NOMO-1 treated with dmso at 0.1 percent for 144 hours (cell line): Measurements from ENCODE around the gene RAB6A.
"Not testable (repeated sequence)": the region's sequence is repeated elsewhere in the genome, so short reads cannot be mapped to it uniquely, and the experiment has no call there.

Experiments used
- DNase-seq: peaks from one replicate; lab custom pipeline; 2025; ENCODE audit not compliant: unreplicated experiment; lab: John Stamatoyannopoulos, UW

Gene RAB6A

GRCh38 chr11:73766763-73767162 lies 5.9 kb upstream of the RAB6A start:
- no peak for DNase-seq

DNA sequence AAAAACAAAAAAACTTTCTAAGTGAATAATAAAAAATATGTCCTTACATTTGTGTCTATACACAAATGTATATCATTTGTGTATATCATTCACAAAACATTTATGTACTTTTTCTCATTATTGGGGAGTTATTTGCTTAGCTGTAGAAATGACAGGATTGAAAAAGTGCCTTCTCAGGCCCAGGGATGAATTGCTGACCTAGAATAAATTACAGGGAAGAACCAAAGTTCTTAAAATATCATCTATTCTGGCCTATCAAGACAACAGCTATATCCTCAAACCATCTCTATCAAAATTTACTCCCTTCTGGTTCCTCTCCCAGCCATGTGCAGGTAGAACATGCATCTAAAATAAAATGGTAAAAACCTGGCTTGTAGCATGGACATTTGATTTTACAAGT lies 1.9 kb upstream of the RAB6A start:
- no peak for DNase-seq

DNA sequence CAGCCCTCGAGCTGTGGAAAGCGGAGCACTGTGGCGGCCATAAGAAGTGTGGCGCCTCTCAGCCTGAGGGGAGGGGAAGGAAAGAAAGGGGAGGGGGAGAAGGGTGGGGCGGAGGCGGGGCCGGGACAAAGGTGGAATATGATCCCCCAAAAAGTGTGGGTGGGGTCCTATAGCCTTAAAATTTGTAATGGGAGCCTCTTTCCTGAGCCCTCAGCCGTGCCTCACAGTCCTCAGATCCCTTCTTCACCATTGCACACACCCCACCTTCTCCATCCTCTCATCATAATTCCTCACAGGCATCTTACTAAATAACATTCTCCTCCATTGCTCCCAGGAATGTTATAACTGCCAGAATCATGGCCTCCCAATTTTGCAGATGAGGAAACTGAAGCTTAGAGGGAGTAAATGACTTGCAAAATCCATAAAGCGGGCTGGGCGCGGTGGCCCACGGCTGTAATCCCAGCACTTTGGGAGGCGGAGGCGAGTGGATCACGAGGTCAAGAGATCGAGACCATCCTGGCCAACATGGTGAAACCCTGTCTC lies 600 bp upstream of the RAB6A start:
- DNase-seq: no peak

GRCh38 chr11:73760135-73760678 lies 667 bp downstream of the RAB6A start:
- no peak for DNase-seq

DNA sequence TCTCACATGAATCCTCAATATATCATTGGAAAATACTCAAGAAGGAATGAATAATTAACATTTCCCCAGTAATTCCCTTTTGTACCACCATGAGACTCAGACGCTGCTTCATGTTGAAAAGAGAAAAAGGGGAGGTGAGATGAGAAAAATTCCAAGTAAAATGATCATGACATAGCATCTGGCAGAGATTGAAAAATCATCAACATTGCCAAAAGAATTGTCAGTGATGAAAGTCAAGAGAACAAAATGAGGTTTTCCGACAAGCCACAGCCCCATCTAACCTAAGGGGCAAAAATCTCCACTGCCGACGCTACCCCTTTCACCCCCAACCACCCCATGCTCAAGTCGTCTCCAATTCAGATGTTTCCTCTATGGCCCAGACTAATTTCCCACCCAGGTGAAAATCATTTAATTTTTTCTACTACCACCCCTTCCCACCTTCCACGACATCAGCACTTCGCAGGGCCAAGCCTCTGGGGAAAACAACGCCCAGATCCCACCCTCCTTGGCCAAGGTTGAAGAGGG lies 1.2 kb downstream of the RAB6A start:
- DNase-seq: no peak

GRCh38 chr11:73758451-73758850 lies 2.4 kb downstream of the RAB6A start:
- no peak for DNase-seq

- DNase-seq: no peak
These were observed 3.3 kb downstream of the RAB6A start for GRCh38 chr11:73757598-73757997.

- no peak for DNase-seq
These were observed 5.2 kb downstream of the RAB6A start for GRCh38 chr11:73755670-73756069.

- no peak for DNase-seq
These were observed 6.9 kb downstream of the RAB6A start for GRCh38 chr11:73753938-73754337.

DNA sequence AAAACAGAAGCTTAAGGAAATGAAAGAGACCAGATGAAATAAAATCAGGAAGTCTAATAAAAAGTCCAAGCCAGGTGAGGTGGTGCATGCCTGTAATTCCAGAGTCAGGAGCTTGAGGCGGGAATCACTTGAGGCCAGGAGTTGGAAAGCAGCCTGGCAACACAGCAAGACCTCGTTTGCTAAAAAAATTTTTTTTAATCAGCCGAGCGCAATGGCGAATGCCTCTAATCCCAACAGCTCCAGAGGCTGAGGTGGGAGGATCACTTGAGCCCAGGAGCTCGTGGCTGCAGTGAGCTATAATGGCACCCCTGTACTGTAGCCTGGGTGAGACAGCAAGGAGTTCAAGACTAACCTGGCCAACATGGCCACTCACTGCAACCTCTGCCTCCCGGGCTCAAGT lies 8.0 kb downstream of the RAB6A start:
- DNase-seq: no peak

GRCh38 chr11:73752216-73752867 lies 8.5 kb downstream of the RAB6A start:
- DNase-seq: no peak

GRCh38 chr11:73750862-73751261 lies 10.0 kb downstream of the RAB6A start:
- not testable (repeated sequence) for DNase-seq

DNA sequence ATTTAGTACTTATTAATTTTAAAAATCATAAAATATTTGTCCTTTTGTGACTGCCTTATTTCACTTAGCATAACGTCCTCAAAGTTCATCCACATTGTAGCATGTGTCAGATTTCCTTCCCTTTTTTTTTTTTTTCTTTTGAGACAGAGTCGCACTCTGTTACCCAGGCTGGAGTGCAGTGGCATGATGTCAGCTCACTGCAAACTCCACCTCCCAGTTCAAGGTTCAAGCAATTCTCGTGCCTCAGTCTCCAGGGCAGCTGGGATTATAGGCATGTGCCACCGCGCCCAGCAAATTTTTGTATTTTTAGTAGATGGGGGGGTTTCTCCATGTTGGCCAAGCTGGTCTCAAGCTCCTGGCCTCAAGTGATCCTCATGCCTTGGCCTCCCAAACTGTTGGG lies 10.6 kb downstream of the RAB6A start:
- DNase-seq: no peak

- DNase-seq: no peak
These were observed 11.8 kb downstream of the RAB6A start for GRCh38 chr11:73749118-73749517.

DNA sequence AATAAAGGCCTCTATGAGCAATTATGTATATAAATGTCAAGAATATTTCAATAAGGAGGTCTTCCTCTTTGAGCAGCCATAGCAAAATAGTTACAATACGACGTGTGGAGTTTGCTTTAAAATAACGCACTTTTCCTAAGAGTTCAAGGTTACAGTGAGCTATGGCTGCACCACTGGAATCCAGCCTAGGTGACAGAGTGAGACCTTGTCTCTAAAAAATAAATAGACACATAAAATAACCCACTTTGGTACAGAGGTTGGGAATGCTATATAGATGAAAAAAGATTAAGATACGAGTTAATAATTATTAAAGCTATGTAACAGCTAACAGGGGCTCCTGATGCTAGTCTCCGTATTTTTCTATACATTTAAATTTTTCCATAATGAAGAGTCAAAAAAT lies 12.6 kb downstream of the RAB6A start:
- DNase-seq: no peak

GRCh38 chr11:73747762-73748161 lies 13.1 kb downstream of the RAB6A start:
- DNase-seq: no peak

DNA sequence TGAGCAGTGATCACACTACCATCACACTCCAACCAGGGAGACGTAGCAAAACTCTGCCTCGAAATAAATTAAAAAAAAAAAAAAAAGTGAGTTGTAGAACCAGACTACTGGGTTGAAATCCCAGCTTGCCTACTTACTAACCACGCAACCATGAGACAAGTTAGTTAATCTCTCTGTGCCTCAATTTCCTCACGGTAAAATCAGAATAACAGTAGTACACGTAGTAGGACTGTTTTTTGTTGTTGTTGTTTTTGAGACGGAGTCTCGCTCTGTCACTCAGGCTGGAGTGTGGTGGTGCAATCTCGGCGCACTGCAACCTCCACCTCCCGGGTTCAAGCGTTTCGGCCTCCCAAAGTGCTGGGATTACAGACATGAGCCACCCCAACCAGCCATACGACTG lies 14.2 kb downstream of the RAB6A start:
- DNase-seq: no peak

DNA sequence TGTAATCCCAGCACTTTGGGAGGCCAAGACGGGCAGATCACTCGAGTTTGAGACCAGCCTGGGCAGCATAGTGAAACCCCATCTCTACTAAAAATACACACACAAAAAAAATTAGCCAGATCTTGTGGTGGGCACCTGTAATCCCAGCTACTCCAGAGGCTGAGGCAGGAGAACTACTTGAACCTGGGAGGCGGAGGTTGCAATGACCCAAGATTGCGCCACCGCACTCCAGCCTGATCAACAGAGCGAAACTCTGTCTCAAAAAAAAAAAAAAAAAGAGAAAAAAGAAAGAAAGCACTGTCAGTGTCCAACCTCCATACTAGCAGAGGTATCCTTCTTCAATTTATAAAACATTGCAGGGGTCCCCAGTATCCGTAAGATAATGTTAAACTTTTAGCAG lies 17.8 kb downstream of the RAB6A start:
- DNase-seq: no peak

GRCh38 chr11:73735959-73736358 lies 24.9 kb downstream of the RAB6A start:
- DNase-seq: not testable (repeated sequence)

- DNase-seq: no peak
These were observed 25.9 kb downstream of the RAB6A start for GRCh38 chr11:73734993-73735392.

DNA sequence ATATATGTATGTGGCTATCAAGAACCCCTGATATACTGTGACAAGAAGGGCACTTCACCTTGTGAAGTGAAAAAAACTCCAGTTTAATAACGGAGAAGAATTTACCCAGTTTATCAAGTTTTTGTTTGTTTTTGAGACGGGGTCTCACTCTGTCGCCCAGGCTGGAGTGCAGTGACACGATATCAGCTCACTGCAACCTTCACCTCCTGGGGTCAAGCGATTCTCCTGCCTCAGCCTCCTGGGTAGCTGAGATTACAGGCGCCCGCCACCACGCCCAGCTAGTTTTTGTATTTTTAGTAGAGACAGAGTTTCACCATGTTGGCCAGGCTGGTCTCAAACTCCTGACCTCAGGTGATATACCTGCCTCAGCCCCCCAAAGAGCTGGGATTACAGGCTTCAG lies 26.9 kb downstream of the RAB6A start:
- not testable (repeated sequence) for DNase-seq

DNA sequence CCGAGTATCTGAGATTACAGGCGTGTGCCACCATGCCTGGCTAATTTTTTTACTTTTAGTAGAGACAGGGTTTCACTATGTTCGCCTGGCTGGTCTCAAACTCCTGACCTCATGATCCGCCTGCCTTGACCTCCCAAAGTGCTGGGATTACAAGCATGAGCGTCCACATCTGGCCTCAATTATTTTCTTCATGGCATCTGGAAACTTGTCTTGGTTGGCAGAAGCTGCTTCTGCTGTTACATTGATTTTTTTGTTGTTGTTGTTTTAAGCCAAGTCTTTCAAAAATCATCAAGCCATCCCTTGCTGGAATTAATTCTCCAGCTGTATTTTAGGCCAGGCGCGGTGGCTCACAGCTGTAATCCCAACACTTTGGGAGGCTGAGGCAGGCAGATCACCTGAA lies 27.9 kb downstream of the RAB6A start:
- DNase-seq: not testable (repeated sequence)
